Stomach (tissue), 4 donors: ENCODE results near the gene DNAI1.

ENCODE experiments used
- CTCF ChIP-seq, 7 experiments: fragments of 450-650 bp in 4 of 7; fragments of 200-600 bp in 3 of 7; sonication (generic) in 3 of 7; IDR thresholded peaks; one replicate each; pipeline ENCODE4 v1.5.1; 2016 to 2019; ENCODE audit warnings: antibody characterized with exemption in 7 of 7, control low read depth in 2 of 7, mild to moderate bottlenecking in 1 of 7
- EP300 ChIP-seq: sonication (generic); formaldehyde crosslinking; IDR thresholded peaks from one replicate; pipeline ENCODE4 v1.6.1; 2017; ENCODE audit warnings: antibody characterized with exemption
- POLR2A ChIP-seq, 4 donors: fragments of 450-650 bp; IDR thresholded peaks; one replicate each; pipeline ENCODE4 v1.6.1; 2016; ENCODE audit warnings: antibody characterized with exemption in 4 of 4, control low read depth in 2 of 4, mild to moderate bottlenecking in 1 of 4, moderate library complexity in 1 of 4

- TF ChIP-seq POLR2A (IDR thresholded peaks at IDR 0.05) (no peak), EP300 (no peak), CTCF (IDR thresholded peaks at IDR 0.05) (no peak)
These were observed 46.3 kb upstream of the DNAI1 start for GRCh38 chr9:34412336-34412735.
